H1 (cell line): Measurements from ENCODE around the gene CCDC40. TPM values are rescaled to one million over a fixed set of nuclear protein-coding genes. Genes with fewer than 3 reads are reported as not detected.

ENCODE experiments used
- ATF2 ChIP-seq: IDR thresholded peaks from 2 replicates; pipeline ENCODE4 v1.6.1; 2012; ENCODE audit warnings: low read length, inconsistent platforms
- CHD2 ChIP-seq: IDR thresholded peaks from 2 replicates; pipeline ENCODE4 v1.6.1; 2012; ENCODE audit warnings: low read length, improper control_type of control experiment
- EGR1 ChIP-seq: IDR thresholded peaks from 2 replicates; pipeline ENCODE4 v1.6.1; 2011; ENCODE audit warnings: low read depth, low read length, borderline replicate concordance
- FOSL1 ChIP-seq: IDR thresholded peaks from 2 replicates; pipeline ENCODE4 v1.6.1; 2011; ENCODE audit warnings: mild to moderate bottlenecking, low read depth, low read length, moderate library complexity; ENCODE audit not compliant: insufficient read depth
- TAF1 ChIP-seq: IDR thresholded peaks from 2 replicates; pipeline ENCODE4 v1.6.1; 2011; ENCODE audit warnings: mild to moderate bottlenecking, low read depth, low read length
- polyA plus RNA-seq, 7 experiments: library from polyadenylated mRNA; depleted of rRNA in 3 of 7; stranded (reverse) in 5 of 7; unstranded in 2 of 7; fragments of >200 nt in 5 of 7; fragments of 200-250 nt in 2 of 7; gene quantifications; 1 replicate in 5 of 7; 2 replicates in 1 of 7; 4 replicates in 1 of 7; pipeline versions ENCODE4 v1.2.1 to v1.2.3, GENCODE V29; 2011 to 2013; ENCODE audit warnings: missing spikeins in 2 of 7, mixed read lengths in 2 of 7
- total RNA-seq: library from RNA; stranded (reverse); fragmentation: NEBNext Ultra II Directional; extraction: Animal tissue kit (Norgen Biotek cat#: 25700); gene quantifications from 2 replicates; pipeline ENCODE4 v1.2.1, GENCODE V29; 2021
- TF ChIP-seq, protein P1 (sequence below), 3 experiments: IDR thresholded peaks; 1 replicate in 2 of 3; 2 replicates in 1 of 3; pipeline versions ENCODE4 v1.5.1 to v1.6.1; 2011; ENCODE audit warnings: low read length in 3 of 3, mild to moderate bottlenecking in 3 of 3, inconsistent platforms in 2 of 3, low read depth in 1 of 3, moderate library complexity in 1 of 3; ENCODE audit not compliant: insufficient read depth in 1 of 3; ENCODE audit errors: control extremely low read depth in 1 of 3

CCDC40 gene
- total and polyA plus RNA-seq, 2 of the 8 experiments (the other 6 are each of a cell fraction or from before 2014, with no cell fraction given): 4.1 to 11.5 TPM

DNA sequence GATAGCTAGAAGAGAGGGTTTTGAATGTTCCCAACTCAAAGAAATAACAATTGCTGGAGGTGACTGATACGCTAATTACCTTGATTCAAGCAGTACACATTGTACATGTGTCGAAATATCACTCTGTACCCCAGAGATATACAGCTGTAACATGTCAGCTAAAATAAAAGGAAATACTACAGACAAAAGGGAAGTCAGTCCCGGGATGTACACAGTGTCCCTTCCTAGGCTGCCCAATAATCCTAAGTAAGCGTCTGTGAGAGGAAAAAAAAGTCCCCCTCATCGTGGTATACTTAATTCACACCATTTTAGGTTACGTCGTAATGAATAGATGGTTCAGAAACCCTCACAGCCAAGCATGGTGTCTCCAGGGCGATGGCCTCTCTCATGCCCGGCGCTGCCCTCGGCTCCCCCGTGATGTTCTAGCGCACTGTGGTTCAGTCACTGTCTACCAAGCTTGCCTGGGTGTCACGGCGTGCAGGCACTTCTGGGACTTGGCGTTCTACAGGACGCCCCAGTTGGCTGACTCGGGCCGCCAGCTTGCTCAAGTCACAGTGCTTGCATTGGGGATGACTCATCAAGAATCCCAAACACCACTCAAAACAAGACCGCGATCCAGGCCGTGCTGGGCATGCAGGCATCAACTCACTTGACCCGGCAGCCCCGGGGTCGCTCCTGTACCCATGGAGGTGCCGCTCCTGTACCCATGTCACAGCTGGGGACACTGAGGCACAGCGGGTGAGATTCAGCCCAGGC is 27.6 kb downstream of the CCDC40 start (continued):
- TF ChIP-seq ATF2 (no peak), FOSL1 (no peak), TAF1 (no peak), CHD2 (no peak), EGR1 (no peak)
- TF ChIP-seq, protein P1, sequence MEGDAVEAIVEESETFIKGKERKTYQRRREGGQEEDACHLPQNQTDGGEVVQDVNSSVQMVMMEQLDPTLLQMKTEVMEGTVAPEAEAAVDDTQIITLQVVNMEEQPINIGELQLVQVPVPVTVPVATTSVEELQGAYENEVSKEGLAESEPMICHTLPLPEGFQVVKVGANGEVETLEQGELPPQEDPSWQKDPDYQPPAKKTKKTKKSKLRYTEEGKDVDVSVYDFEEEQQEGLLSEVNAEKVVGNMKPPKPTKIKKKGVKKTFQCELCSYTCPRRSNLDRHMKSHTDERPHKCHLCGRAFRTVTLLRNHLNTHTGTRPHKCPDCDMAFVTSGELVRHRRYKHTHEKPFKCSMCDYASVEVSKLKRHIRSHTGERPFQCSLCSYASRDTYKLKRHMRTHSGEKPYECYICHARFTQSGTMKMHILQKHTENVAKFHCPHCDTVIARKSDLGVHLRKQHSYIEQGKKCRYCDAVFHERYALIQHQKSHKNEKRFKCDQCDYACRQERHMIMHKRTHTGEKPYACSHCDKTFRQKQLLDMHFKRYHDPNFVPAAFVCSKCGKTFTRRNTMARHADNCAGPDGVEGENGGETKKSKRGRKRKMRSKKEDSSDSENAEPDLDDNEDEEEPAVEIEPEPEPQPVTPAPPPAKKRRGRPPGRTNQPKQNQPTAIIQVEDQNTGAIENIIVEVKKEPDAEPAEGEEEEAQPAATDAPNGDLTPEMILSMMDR (IDR thresholded peaks at IDR 0.05; ENCODE audit: control extremely low read depth in 1 of 3, insufficient read depth in 1 of 3, low read depth in 1 of 3, low read length in 3 of 3): no peak
